GM19324 (cell line): ENCODE results near the gene APBB2.

Source experiments
- ATAC-seq: cut with Tn5 transposase; IDR thresholded peaks from one replicate; pipeline ENCODE4 v1.9.1; 2021; ENCODE audit warnings: mild to moderate bottlenecking, moderate library complexity; ENCODE audit not compliant: unreplicated experiment, low FRiP score

APBB2 gene

GRCh38 chr4:40992472-40993295, 221.7 kb downstream of the APBB2 start:
- peak; percentile 73 for ATAC-seq

GRCh38 chr4:40991908-40992307, 222.4 kb downstream of the APBB2 start:
- peak; percentile 63 for ATAC-seq

- no peak for ATAC-seq
Measured at GRCh38 chr4:40990899-40991265, 223.5 kb downstream of the APBB2 start.

DNA sequence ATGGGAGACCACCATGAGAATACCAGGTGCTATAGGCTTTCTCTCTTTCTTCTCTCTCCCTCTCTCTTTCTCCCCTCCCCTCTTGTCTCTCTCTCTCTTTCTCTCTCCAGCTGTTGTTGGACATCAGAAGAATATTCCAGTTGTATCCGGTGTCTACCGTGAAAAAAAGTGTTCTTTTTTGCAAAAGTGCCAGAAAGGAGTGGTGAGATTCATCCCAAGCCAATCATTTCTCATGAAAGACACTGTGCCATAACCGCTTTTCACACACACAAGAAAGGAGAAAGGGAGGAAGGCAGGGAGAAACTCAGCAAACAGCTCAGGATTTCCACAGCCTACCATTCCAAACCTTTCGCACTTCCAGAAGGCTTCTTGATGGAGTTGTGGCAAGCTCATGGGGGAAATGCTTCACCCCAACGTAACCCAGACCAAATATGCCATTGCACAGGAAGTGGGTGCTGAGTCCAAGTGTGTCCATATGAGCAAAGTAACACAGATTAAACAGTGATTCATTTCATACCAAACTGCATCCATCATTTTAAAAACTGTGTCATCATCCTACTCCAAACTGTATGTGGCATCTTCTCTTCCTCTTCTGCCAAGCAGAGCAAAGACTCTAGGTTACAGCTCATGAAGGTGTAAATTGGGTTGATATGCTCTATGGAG, 224.0 kb downstream of the APBB2 start:
- no peak for ATAC-seq

- ATAC-seq = no peak
Measured at GRCh38 chr4:40987151-40987550, 227.2 kb downstream of the APBB2 start.

- ATAC-seq = no peak
Measured at GRCh38 chr4:40986375-40986774, 228.0 kb downstream of the APBB2 start.

- ATAC-seq = no peak
Measured at GRCh38 chr4:40984051-40984450, 230.3 kb downstream of the APBB2 start.

GRCh38 chr4:40980318-40980883, 233.9 kb downstream of the APBB2 start:
- no peak for ATAC-seq

- no peak for ATAC-seq
Measured at GRCh38 chr4:40978548-40978947, 235.8 kb downstream of the APBB2 start.

DNA sequence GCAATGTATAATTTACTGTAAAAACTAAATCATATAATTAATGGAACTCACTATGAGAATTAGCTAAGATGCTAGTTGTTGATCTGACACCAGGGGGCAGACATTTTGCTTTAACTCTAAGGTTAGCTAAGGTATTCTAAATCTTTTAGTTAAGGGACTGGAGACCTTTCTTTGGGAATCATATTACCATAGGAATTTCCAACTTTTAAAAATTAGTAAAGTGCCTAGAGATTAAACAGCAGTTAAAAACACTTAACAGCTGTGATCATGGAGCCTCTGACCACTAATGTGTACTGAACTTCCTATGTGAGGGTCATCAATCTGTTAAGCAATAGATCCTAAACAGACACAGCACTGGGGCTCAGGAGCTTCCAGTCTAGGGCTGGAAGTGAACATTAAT, 238.0 kb downstream of the APBB2 start:
- no peak for ATAC-seq

DNA sequence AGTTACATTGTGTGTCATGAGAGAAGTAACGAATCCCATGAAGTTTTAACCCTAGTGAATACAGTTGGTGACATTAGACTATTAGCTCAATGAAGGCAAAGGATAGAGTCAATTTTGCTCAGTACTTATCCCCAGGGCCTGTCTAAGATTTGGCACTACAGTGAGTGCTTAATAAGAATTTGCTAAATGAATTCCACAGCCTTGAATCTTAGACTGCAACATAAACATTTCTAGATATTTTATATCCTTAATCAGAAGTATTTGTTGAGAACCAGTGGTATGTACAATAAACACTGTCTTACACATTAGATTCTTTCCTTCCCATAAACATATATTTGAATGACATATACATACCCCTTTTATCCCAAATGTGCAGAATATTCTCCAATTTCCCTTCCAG, 241.6 kb downstream of the APBB2 start:
- no peak for ATAC-seq

DNA sequence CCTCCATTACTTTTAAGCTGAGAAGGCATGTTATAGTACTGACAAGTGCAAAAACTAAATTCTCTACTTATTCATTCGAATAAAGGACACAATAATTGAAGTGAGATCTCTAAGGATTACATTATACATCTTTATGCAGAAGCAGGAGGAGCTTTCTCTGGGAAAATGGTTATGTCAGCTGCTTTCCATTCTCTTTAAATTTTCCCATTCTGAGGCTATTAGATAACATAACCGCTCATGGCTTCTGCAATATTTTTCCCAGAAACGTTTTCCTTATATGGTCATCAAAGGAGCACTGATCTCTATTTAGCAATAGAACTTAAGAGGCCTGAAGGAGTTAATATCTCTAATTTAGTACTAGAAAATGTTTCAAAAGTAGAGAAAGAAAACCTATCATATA, 243.0 kb downstream of the APBB2 start:
- no peak for ATAC-seq

DNA sequence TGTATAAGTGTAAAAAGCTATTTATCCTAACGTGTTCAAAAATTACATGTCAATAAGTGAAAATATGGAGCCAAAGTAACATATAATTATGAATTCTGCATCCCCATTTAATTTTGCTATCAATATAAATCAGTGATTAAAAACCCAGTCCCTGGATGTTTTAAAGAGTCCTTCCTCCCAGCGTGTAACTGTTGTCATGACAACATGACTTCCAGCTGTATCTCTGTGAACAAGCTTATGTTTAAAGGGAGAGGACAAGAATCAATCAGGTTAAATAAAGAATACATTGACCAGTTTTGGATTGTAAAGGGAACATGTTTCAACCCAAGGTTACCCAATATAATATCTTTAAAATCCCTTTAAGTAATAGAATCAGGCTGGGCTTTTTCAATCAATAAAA, 244.8 kb downstream of the APBB2 start:
- ATAC-seq = no peak

GRCh38 chr4:40967550-40967949, 246.8 kb downstream of the APBB2 start:
- ATAC-seq = no peak

GRCh38 chr4:40966091-40966490, 248.3 kb downstream of the APBB2 start:
- no peak for ATAC-seq

GRCh38 chr4:40963897-40964478, 250.4 kb downstream of the APBB2 start:
- ATAC-seq = no peak

- no peak for ATAC-seq
Measured at GRCh38 chr4:40962551-40963180, 251.7 kb downstream of the APBB2 start.

GRCh38 chr4:40960941-40961340, 253.4 kb downstream of the APBB2 start:
- no peak for ATAC-seq

DNA sequence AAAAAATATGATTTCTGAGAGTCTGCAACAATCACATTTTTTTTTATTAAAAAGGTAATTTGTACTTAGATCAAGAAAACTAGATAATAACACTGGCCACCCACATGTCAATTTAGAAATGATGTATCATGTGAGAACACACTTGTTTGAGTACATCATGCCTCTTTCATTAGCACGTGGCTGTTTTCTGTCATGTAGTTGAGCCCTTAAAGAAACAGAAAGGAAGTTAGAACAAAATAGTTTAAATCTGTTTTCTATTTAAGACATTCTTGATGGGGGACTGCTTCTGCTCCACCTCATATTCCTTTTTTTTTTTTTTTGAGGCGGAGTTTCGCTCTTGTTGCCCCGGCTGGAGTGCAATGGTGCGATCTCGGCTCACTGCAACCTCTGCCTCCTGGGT, 257.1 kb downstream of the APBB2 start:
- ATAC-seq = no peak

GRCh38 chr4:40956721-40957255, 257.6 kb downstream of the APBB2 start:
- ATAC-seq = no peak
